GM21737 (cell line): ENCODE measurements around the gene COL12A1.
A peak's percentile ranks its signal among the peaks of the same experiment; 100 is the strongest.

Source experiments
- ATAC-seq: cut with Tn5 transposase; IDR thresholded peaks from one replicate; pipeline ENCODE4 v1.9.1; 2021; ENCODE audit warnings: mild to moderate bottlenecking, moderate library complexity; ENCODE audit not compliant: unreplicated experiment

The COL12A1 gene

DNA sequence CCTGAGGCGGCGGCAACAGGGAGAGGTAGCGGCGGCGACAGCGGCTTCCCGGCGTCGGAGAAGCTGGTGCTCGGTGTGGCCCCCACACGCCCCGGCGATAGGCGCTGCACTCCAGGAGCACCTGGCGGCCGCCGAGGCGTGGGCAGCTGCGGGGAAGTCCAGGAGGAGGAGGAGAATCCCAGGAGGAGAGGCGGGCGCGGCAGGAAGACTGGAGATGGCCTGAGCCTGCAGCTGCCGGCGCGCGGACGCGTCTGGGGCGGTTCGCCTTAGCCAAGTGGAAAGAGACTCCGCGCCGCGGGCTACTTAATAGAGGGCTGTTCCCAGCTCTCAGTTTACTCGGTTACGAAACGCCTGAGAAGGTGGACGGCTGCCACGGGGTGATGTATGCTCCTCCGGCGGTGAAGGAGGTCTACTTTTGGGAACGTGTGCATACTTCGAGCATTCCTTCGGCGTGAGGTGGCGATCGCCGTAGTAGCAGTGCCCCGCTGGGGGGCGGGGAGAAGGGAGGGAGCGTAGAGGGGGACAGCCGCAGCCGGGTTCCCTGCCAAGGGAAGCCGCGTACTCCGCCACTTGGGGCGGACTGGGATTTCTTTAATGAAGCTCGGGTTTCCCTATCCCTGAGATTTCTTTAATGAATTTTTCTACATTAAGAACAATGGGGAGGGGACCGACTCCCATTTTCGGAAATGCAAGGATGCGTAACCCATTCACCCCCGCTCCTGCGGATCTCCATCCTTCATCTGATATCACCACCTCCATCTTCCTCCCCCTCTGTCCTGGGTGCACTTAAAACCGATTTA is at the start of gene COL12A1:
Gene COL12A1, minus strand, starts transcription at position 278 of the 800 bp plus-strand sequence. CDS start 3,261 bp downstream, outside the sequence.
- no peak for ATAC-seq

- no peak for ATAC-seq
Measured at GRCh38 chr6:75250552-75250951, 44.7 kb upstream of the COL12A1 start.

GRCh38 chr6:75249837-75250236 is 44.0 kb upstream of the COL12A1 start:
- ATAC-seq = no peak

DNA sequence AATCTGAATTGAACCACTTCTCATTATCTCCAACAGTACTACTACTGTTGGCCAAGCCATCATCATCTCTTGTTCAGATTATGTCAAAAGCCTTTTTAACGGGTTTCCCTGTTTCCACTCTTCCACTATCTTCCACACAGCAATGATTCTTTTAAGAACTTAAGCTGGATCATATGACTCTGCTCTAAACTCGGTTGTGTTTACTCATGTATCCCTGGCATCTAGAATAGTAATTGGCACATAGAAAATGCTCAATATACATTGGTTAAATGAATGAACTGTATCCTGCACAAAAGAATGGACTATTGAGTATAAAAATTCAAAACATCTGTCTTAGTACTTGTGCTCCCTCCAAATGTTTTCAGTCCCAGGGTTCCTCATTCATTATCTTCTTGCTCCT is 40.5 kb upstream of the COL12A1 start:
- no peak for ATAC-seq

GRCh38 chr6:75244063-75244584 is 38.3 kb upstream of the COL12A1 start:
- no peak for ATAC-seq

DNA sequence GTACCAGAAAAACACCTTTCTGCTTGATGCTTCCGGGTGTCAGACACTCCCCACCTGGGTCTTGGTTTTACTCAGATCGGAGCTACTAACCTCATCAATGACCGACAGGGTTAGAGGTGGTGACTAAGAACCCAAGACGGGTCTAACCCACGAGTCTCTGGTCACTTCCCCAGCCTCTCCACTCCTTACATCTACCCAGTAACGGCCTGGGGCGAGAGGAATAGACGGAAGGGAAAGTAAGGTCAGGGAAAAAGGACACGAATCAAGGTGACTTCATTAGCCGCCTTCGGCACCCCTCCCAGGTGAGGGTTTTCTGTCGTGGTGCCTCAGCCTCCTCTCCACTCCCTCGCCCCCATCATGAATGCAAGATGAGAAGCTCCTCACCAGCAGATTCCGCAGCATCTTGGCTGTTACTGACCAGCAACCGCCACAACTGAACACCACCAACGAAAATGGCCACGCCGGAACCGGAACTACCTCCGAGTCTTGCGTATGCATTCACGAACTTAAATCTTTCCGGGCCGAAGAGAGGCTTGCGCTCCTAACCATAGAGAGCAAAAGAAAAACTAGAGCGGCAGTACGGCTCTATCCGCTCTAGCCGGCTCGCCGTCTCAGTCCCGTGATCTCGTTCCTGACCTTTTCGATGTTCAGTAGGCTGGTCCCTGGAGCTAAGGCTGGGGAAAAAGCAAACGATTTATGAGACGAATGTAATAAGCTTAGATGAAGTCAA is 37.6 kb upstream of the COL12A1 start, which contains the start of gene COX7A2:
Gene COX7A2, minus strand, starts transcription at position 469 of the 730 bp plus-strand sequence. Its CDS starts 67 bp downstream, at position 402.
- ATAC-seq = peak; percentile 96

- ATAC-seq = no peak
Measured at GRCh38 chr6:75236630-75237029, 30.8 kb upstream of the COL12A1 start.

GRCh38 chr6:75235271-75235670 is 29.4 kb upstream of the COL12A1 start:
- no peak for ATAC-seq

DNA sequence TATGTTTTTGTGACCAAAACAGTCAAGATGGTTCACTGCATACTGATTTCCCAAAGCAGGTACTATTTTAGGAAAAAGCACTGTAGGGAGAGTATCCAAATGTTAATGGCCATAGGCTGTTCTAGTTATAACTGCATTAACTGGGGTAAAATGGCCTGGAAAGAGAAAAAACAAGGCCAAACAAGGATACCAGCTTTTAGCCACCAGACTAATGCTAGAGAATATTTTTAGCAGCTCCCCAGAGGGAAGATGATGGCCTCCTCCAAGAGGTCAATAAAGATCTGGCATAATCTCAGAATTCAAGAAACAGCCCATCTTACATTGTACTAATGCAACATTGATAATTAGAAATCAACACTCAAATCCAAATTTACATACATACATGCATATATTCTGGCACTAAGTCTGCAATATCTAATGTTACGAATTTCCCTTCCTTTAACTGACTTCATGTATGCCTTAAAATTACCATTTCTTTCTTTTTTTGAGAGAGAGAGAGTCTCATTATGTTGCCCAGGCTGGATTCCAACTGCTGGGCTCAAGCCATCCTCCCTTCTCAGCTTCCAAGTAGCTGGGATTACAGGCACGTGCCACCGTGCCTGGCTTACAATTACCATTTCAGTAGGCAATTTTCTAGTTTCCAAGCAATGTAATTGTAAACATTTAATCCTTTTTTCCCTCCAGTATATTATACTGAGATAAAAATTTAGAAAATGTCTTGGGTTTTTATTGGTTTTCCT is 28.4 kb upstream of the COL12A1 start:
- ATAC-seq = no peak

- ATAC-seq = no peak
Measured at GRCh38 chr6:75233092-75233615, 27.3 kb upstream of the COL12A1 start.

GRCh38 chr6:75230484-75231325 is 24.9 kb upstream of the COL12A1 start:
- ATAC-seq = no peak

DNA sequence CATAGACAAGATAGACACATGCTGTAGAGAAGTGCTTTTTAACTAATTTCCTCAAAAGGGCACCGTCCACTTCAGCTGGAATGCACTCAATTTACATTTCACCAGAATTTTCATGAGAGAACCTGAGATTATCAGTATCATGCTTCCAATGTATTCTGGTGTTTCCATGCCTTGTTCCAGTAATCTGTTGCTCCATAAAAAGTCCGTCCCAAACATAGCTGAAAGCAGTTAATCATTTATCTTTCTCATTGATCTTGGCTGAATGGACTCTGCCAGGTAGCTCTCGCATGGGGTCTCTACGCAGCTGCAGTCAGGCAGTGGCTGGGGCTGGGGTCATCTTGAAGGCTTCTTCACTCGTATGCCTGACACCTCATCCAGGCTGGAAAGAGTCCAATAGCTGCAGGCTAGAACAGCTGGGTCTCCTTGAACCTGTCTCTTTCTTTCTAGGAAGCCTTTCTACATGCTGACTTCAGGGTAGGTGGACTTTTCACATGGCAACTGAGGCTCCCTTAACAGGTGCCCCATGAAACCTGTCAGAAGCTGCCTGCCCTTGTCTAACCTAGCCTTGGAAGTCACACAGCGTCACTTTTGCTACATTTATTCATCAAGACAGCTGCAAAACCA is 18.6 kb upstream of the COL12A1 start:
- ATAC-seq = no peak

DNA sequence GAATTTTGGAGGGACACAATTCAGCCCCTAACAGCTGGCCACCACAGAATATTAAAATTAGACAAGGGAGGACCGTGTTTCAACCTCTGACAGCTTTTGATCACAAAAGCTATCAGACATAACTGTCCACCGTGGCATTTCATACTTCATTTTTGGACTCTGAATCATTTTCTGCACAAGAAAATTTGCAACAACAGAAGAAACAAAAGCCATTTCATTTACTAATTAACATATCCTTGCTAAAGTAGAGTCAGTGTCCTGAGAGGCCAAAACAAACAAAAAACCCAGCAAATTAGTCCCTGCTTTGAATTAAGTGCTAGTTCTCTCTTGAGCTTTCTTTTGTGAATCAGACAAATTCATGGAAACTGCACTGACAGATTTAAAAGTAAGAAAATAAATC is 17.6 kb upstream of the COL12A1 start:
- no peak for ATAC-seq

GRCh38 chr6:75222261-75222660 is 16.4 kb upstream of the COL12A1 start:
- no peak for ATAC-seq

- no peak for ATAC-seq
Measured at GRCh38 chr6:75221116-75221515, 15.3 kb upstream of the COL12A1 start.

- no peak for ATAC-seq
Measured at GRCh38 chr6:75220357-75220756, 14.5 kb upstream of the COL12A1 start.

- no peak for ATAC-seq
Measured at GRCh38 chr6:75219263-75219662, 13.4 kb upstream of the COL12A1 start.

GRCh38 chr6:75217193-75217592 is 11.3 kb upstream of the COL12A1 start:
- ATAC-seq = no peak

- ATAC-seq = no peak
Measured at GRCh38 chr6:75215291-75215690, 9.4 kb upstream of the COL12A1 start.

GRCh38 chr6:75213732-75214131 is 7.9 kb upstream of the COL12A1 start:
- ATAC-seq = no peak
